HG02981 (cell line): Measurements from ENCODE around the gene DNAH17.

Experiments used
- ATAC-seq: cut with Tn5 transposase; IDR thresholded peaks from one replicate; pipeline ENCODE4 v1.9.1; 2021; ENCODE audit warnings: mild to moderate bottlenecking, moderate library complexity; ENCODE audit not compliant: unreplicated experiment

Gene DNAH17

DNA sequence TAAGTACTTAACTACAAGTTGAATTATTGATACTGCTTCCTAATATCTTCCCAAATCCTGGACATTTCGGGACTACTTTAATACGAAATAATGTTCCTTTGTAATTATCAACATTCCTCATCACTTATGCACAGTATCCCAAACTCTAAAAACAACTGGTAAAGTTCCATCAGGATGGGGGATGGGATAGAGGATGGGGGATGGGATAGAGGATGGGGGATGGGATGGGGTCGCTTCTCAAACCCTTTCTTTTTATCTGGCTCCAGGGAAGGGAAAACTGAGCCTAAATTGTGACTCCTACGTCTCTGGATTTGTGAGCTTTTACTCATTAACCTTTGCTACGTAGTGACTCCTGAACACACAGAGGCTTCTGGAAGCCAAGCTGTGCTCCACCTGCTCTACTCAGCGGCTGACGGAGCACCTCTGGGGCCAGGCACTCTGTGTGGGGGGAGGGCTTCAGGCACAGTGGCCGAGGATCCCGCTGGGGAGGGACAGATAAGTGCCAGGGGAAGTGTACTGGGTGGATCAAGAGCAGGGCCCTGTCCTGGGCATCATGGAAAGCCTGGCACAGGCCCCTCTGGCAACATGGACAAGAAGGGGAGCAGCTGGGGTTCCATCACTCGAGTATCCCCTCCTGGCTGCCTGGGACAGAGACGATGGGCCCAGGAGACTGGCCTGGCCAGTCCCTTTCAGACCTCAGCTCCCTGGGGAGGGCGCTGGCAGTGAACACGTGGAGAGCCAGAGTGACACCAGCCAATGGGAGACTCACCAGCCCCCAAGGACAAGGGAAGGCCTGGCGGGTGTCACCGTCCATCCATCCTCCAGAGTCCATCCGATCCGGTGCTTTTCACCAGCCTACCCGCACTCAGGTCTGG is 142.5 kb downstream of the DNAH17 start:
- no peak for ATAC-seq

DNA sequence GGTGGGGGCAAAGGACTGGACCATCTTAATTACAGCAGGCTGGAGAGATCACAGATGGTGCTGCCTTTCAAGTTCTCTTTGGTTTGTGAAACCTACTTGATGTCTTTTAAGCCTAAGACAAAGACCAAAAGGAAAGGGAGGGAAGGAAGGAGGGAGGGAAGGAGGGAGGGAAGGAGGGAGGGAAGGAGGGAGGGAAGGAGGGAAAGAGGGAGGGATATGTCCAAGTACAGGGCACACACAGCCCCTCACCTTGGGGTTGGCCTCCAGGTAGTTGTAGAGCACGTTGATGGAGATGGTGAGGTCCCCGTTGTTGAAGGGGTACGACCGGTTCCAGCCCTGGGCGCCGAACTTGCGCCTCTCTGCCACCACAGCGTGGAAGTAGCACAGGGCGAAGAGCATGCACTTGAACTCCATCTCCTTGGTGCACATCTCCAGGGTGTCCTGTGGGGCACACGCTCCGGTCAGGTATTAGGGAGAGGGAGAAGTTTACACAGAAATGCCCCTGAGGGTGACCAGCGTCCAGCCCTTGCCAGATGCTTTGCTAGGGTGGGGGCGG is 143.3 kb downstream of the DNAH17 start:
- ATAC-seq = no peak

DNA sequence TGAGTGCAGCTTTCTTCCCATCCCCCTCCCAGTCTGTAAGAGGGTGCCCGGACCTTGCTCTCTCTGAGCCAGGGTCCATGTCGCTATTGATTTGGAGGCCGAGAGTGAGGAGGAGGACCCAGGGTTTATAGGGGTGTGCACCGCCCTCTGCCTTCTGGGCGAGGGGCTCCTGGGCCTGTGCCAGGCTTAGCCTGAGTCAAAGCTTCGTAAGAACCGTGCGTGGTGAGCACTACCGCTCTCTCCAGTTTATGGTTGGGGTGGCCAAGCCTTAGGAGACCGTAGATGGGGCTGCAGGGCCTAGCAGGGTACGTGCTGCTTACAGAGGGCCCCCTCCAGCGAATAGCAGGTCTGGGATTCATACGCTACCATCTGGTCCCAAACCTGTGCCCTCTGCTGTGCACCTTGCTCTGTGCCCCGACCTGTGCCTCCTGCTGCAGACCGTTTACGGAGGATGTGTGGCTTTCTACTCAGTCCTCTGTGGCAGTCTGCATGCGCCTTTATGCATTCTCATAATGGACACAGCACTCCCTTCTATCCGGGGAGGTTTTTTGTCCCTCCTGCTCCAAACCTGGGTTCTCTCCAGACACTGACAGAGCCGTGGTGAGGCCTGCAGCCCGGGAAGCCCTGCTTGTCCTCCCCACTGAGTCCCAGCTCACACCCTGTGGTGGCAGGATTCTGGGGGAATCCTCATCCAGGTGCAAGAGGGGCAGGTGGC is 144.0 kb downstream of the DNAH17 start:
- no peak for ATAC-seq

DNA sequence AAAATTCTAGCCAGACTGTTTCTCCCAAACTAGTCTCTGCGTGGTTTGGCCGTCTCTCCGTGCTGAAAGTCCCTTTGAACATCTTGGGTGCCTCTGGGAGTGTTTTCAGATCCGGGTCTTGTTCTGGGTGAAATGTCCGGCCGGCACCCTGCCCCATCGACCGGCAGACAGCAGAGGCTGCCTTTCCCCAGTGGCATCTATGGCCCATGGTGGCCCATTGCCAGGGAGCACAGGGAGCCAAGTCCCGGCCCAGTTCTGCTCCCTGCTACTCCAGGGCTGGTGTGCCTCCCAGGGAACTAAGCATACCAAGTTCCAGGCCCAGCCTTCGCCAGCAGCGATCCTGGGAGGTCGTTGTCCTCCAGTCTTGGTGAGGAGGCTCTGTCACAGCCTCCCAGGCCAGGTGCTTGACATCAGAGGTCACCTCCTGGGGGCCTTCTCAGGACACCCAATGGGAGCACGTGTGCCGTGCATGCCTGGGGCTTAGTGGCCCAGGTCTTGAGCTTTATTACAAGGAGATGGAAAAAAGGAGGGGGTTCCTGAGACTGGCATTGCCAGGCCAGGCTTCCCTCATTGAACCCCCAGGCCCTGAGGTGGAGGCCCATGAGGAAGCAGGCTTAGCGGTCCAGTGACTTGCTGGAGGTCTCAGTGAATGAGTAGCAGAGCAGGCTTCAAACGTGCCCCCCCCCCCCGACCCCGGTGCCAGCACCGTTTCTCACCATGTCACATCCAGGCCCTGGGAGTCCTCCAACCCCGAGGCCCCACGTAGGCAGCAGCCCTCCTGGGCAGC is 144.8 kb downstream of the DNAH17 start:
- no peak for ATAC-seq

DNA sequence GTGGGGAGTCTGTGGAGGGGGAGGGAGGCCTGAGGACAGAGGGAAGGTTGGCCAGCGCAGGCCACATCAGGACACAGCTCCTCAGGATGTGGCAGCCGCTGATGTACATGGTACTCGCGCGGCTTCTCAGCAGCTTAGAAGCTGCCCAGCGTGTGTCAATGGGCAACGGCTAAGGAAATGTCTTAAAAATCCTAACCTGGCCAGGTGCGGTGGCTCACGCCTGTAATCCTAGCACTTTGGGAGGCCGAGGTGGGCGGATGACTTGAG is 145.6 kb downstream of the DNAH17 start:
- ATAC-seq = no peak

DNA sequence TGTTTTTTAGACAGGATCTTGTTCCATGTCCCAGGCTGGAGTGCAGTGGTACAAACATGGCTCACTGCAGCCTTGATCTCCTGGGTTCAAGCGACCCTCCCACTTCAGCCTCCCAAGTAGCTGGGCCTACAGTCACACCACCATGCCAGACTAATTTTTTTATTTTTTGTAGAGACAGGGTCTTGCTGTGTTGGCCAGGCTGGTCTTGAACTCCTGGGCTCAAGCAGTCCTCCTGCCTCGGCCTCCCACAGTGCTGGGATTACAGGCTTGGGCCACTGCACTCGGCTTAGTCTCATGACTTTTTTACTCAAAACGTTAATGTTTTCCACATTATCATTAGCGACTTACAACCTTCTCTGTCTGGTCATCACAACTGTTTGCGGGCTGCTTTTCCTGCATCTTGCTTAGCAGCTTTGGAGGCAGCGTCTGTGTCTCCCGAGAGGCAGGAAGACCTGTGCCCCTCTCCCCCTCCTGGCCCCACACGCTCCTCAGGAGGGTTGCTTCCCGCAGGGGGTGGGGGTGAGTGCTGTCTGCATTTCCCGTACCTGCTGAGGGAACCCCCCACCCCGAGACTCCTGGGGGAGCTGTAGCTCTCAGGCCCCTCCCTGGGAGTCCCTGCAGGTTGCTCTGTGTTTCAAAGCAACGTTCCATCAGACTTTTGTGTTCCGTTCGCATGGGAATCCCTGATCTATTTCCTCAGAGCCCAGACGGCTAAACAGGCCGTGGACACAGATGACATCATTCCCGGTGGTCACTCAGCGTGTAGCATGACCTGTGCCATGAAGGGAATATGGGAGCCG is 146.1 kb downstream of the DNAH17 start:
- no peak for ATAC-seq

DNA sequence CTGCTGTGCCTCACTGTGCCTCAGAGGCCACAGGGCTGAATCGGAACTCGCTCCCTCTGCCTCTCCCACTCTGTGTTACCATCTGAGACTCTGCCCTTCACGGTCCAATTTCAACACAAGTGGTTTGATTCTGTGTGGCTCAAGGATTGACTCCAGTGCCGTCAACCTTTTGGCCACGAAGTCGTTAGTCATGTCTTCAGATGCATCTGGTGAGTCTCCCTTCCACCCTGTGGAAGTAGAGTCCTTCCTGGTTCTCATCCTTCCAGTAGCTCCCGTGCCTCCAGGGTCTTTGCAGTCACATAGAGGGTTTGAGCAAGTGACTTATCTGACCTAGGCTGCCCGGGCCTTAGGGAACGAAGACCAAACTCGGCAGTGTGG is 147.6 kb downstream of the DNAH17 start:
- no peak for ATAC-seq

DNA sequence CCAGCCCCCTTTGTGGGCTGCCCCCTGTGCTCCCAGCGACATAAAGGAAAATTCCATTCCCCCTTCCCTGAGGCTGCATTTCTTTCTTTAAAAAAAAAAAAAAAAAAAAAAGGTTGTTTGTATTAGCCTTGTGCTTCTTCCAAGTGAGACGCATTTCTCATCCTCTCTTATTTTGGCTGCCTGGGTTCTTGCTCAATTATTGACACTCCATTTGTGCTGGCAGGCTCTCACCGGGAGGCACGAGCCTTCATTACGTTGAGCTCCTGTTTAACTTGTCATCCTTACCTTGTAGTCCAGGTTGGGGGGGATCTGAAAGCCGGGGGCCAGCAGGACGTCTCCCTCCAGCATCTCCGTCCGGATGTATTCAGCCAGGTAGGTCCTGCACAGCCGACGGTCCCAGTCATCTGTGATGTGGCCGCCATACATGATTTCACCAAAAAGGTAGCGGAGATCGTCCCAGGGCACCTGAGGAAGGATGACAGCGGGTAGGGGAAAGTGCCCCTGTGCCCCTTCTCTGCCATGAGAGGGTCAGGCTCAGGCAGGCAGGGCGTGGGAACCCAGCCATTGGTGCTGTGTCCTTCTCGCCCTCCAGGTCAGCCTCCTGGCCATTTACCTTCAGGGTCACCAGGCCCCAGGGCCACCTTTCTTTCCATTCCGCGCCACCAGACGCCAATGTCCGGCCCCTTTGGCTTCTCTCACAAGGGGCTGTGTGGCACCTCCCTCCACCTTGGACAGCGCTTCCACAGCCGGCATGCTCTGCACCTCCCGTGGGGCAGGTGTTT is 148.2 kb downstream of the DNAH17 start:
- no peak for ATAC-seq

DNA sequence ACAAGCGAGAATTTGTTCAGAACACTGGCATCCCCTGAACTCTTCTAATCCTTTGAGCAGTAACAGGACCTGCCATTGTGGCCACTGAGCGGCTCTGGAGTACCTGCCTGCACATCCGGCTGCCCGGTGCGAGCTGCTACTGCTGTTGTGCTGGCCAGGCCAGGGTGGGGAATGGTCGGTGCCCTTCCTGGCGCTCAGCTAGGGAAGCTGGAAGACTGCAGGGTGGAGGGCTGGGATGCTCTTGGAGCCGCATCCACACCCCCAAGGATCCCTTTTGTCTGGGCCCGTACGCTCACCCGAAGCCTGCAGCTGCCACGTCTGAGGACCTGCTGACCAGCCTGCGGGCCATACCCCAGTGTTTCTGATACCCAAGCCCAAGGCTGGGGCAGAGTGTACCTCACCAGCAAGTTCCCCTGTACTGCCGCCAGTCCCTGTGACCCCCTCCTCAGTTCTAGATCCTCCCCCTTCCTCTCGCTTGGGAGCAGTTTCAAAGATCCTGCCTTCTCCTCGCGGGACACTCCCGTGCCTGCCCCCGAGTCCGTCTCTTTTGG is 149.1 kb downstream of the DNAH17 start:
- ATAC-seq = no peak

DNA sequence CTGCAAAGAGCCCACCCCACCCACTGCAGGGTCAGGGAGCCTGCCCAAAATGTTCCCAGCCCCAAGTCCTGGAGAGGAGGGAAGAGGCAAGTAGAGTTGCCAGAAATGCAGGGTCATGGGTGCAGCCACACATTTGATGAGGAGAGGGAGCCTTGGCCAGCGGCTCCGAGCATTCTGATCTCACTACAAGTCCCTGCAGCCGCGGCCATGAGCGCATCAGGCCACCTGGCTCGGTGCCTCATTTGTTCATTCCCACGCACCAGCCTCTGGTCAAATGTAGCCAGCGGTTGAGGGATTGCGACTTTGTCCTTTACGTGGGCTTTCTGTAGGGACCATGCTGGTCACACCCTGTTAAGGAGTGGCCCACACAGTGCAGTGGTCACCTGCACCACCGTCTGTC is 150.1 kb downstream of the DNAH17 start:
- ATAC-seq = no peak

DNA sequence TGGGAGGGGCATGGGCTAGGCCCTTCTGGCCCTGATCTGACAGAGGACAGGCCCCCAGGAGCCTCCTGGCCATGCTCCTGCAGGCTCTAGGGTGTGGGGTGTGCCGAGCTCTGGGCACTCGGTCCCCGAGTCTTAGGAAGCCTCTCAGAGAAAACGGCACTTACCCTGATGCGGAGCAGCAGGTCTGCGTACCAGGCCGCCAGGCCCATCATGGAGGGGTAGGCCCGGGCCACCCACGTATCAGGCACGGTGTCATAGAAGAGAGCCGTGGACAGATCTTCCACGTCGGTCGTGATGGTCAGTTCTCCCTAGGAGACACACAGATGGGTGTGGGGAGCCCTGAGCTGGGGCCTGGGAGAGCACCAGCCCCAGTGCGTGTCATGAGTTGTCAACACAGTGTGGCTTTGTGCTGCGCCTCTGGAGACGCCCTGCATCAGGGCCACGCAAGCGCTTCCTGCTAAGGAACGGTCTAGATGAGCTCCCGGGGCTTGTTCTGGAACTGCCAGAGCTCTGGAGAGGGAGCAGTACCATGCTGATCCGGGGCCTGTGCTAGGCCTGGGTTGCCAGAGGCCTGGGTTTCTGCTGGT is 150.8 kb downstream of the DNAH17 start:
- ATAC-seq = no peak

DNA sequence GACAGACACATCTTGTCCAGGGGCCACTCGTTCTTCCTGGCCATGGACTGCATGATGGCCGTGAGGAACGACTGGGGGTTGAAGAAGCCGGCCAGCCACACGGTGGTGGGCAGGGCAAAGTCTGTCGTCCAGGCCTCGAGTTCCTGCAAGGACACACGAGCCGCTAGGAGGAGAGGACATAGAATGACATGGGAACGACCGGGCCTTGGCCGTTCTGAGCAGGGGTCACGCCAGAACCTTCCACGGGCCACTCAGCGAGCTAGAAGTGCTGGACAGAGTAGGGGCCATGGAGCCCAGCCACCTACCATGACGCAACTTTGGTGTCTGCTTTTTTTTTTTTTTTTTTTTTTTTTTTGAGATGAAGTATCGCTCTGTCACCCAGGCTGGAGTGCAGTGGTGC is 151.8 kb downstream of the DNAH17 start:
- no peak for ATAC-seq

DNA sequence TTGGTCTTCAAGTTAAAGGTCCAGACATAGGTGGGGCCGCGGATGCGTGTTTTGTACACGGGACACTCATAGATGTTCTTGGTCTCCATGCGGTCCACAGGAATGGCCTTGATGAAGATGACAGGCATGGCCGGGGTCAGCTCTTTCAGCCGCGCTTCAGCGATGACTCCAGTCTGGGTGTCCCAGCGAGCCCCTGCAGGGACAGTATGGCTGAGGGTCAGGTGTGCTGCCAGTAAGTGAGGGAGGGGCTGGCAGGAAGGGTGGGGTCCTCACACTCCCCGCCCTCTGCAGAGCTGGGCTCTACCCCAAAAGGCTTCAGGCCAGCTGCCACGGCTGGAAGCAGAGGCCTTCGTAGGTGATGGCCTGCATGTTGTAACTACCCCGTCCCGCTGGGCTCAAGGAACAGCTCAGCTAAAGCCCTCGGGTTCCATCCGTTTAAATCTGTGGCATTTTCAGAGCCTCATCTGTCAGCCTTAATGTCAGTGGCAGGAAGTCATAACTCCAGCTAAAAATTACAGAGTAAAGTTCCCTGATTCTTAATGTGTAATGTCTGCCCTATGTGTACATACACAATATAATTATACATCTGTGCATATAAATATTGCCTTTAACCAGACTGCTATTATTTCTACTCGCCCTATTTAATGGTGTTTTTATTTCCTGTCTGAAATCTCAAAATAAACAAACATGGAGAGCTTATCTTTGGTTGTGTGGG is 153.1 kb downstream of the DNAH17 start:
- no peak for ATAC-seq

DNA sequence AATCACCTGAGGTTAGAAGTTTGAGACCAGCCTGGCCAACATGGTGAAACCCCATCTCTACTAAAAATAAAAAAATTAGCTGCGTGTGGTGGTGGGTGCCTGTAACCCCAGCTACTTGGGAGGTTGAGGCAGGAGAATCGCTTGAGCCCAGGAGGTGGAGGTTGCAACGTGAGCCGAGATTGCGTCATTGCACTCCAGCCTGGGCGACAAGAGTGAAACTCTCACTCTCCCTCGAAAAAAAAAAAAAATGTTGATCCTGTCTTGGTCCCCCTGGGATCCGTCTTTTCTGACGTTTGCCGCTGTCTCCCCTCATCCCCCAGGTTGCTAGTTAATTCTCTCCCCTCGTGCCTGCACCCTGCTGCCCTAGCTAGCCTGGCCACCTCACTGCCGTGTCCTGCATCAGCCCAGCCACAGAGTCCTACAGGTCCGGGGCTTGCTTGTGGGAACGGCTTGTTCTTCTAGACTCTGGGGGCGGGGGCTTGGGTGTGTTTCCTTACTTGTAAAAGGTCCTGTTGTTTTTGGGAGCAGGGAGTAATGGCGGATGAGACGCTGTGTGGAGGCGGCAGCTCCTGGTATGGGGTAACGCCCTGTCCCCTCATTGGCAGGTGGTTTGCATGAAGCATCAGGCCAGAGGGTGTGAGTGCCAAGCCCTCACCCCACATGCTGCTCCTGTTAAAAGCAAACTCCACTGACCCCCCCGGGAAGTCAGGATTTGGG is 154.2 kb downstream of the DNAH17 start:
- ATAC-seq = no peak

DNA sequence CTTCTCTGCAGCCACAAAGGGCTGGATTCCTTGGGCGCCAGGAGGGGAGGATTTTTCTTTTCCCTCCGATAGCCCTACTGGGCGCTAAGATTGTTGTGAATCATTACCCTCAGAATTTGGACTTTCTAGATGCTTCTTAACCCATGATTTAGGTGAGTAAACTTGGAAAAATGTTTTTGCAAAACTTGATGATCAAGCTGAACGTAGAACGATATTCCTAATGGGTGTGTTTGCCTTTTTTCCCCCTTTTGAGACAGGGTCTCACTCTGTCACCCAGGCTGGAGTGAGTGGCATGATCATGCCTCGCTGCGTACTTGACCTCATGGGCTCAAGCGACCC is 155.0 kb downstream of the DNAH17 start:
- no peak for ATAC-seq

DNA sequence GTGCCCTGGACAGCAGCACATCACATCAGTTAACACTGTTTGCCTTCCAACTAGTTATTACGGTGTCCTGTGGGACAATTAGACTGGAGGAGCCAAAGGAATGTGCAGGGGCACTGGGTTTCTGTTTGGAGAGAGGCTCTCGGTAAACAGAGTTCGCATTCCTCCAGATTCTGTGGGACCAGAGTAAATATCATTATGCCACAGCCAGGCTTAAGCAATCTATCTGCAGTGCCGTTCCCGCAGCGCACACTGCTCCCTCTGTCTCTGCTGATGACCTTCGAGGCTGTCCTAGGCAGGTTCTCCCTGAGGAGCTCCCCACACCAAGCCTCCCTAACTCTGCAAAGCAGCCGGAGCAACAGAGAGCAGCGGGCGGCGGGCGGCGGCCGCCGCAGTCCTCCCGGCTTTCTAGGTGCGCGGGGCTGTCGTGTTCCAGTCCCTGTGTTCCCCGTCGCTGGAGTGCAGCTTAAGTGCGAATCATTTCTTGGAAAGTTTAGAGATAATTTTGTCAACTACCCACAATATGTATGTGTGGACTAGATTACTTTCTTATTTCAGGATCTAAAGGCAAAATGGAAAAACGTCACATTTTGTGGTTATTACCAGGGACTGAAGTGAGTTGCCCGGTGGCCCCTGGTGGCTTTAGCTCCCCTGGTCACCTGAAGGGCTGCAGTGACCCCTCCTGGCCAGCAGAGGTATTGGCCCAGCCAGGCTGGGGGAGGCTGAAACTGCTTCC is 155.5 kb downstream of the DNAH17 start:
- ATAC-seq = no peak

DNA sequence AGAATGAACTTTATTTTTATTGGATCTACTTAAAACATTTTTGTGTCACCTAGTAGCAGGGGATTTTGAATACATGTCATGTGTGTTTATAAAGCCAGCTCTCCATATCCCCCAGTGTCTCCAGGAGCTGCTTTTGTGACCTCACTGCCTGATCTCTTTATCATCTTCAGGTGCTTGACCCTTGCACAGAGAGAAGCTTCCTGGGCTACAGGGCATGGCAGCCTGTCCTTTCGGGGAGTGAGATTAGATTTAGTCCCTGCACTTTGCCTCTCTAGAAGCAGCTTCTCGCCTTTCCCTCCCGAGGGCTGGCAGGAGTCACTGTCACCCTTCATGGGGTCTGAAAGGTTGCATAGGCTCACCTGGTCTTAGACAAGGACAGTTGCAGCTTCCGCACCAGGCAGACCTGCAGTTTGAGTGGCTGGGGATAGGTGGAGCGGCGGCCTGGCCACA is 156.1 kb downstream of the DNAH17 start:
- no peak for ATAC-seq
